Pancreas (tissue), 10 donors: Measurements from ENCODE around the gene SYNDIG1. TPM values are rescaled to one million over a fixed set of nuclear protein-coding genes. Genes with fewer than 3 reads are reported as not detected.

Source experiments
- ATAC-seq, 4 donors: fragments of 200-7000 bp; cut with Tn5 transposase; one replicate each; pipeline versions ENCODE4 v1.8.0 to v1.9.1; 2020; ENCODE audit warnings: mild to moderate bottlenecking in 4 of 4, moderate library complexity in 4 of 4
- DNase-seq, 6 donors: peaks; one replicate each; pipeline ENCODE4 v3.0.0-alpha.2; 2020
- FAIRE-seq: peaks from 2 replicates; lab custom pipeline; 2012; peaks lifted over from hg19 to GRCh38; lab: Jason Lieb, UNC
- H3K27ac ChIP-seq, 4 donors: fragments of 200-600 bp; sonication (generic); 1 replicate in 3 of 4; 2 replicates in 1 of 4; pipeline versions ENCODE4 v1.5.0 to v1.8.0; 2020
- H3K27me3 ChIP-seq, 4 donors: fragments of 200-600 bp; one replicate each; pipeline ENCODE4 v1.8.0; 2021
- H3K36me3 ChIP-seq, 3 donors: fragments of 200-600 bp; sonication (generic) in 1 of 3; one replicate each; pipeline versions ENCODE4 v1.5.0 to v1.8.0; 2020 to 2021
- H3K4me1 ChIP-seq, 3 donors: fragments of 200-600 bp; one replicate each; pipeline ENCODE4 v1.8.0; 2021
- H3K4me3 ChIP-seq, 4 donors: fragments of 200-600 bp; sonication (generic) in 2 of 4; one replicate each; pipeline versions ENCODE4 v1.5.0 to v1.8.0; 2020 to 2021
- H3K9me3 ChIP-seq, 4 donors: fragments of 200-600 bp; one replicate each; pipeline ENCODE4 v1.8.0; 2021
- CTCF ChIP-seq, 4 donors: fragments of 200-600 bp; sonication (generic) in 3 of 4; IDR thresholded peaks; one replicate each; pipeline versions ENCODE4 v1.5.0 to v1.8.0; 2021; ENCODE audit warnings: antibody characterized with exemption in 4 of 4
- WGBS, 2 donors: extraction: QIAGEN DNeasy Blood & Tissue Kit; methylation state at CpG; one replicate each; pipeline ENCODE4 v1.1.7; 2013; 5-methylcytosine and 5-hydroxymethylcytosine counted together
- intact Hi-C, 3 donors: fragments of 100-400 bp; cut with DNase I; formaldehyde crosslinking; loops; one replicate each; pipeline versions ENCODE4 v1.11.1 to v1.14.2; 2022
- polyA plus RNA-seq, 2 donors: library from polyadenylated mRNA; stranded (reverse); fragments of 200-250 nt; gene quantifications; one replicate each; pipeline ENCODE4 v1.2.3, GENCODE V29; 2013
- total RNA-seq, 6 donors: library from RNA; stranded (reverse); fragmentation: NEBNext Ultra II Directional in 4 of 6; extraction: Animal tissue kit (Norgen Biotek cat#: 25700) in 4 of 6; gene quantifications; one replicate each; pipeline versions ENCODE4 v1.2.1 to v1.2.4, GENCODE V29; 2021 to 2023
- donor health status: healthy with polysubstance abuse.
- donor health status: DM: no; HTN: no; CAD: no; lungs with moderate emphysema.
- donor health status: DM: no; HTN: no; CAD: no.
- donor health status: control.
- donor health status: control.
- donor health status: Bipolar disorder and iron deficiency.
- donor health status: DM: yes; HTN: yes; CAD: no.
- donor health status: DM: no; HTN: no; CAD: no.
- donor health status: DM: no; HTN: no; CAD: no.
- donor health status: DM: yes; HTN: yes; CAD: no.

Gene SYNDIG1
- total and polyA plus RNA-seq, 8 donors, result 0.04 to 0.46 (median 0.23) TPM; not detected in 1

GRCh38 chr20:24588725-24589340, 119.4 kb downstream of the SYNDIG1 start:
- no peak for FAIRE-seq
- WGBS, 2 donors, result 71 to 75% methylated on average over 4 of the region's 4 CpGs

GRCh38 chr20:24589381-24589780, 120.0 kb downstream of the SYNDIG1 start:
- ATAC-seq (no peak), DNase-seq (no peak), FAIRE-seq (no peak)
- Histone ChIP-seq H3K27ac (no peak overlapping the region), H3K36me3 (no peaks in the 10 kb centered on the region), H3K4me3 (no peak overlapping the region), H3K9me3 (no peaks in the 10 kb centered on the region), H3K4me1 (no peaks in the 10 kb centered on the region), H3K27me3 (no peaks in the 10 kb centered on the region)
- TF ChIP-seq CTCF (IDR thresholded peaks at IDR 0.05), result no peak
- 77 to 84% methylated on average over 4 of the region's 4 CpGs for WGBS, 2 donors
- intact Hi-C loops, result loop anchor here in 1 of 3 donors (10.0 kb wide), 1 partner anchor 55 kb away; no protein-coding TSS in a partner anchor

More at GRCh38 chr20:24588725-24589340, 119.4 kb downstream of the SYNDIG1 start:
- H3K27me3 ChIP-seq, result no peaks in the 10 kb centered on the region
- no peak for TF ChIP-seq CTCF (IDR thresholded peaks at IDR 0.05)
- no peak overlapping the region for H3K4me3 ChIP-seq
- H3K4me1 ChIP-seq, result no peaks in the 10 kb centered on the region
- DNase-seq (no peak), ATAC-seq (no peak)
- intact Hi-C loops, result loop anchor here in 1 of 3 donors (10.0 kb wide), 1 partner anchor 56 kb away; no protein-coding TSS in a partner anchor
- H3K27ac ChIP-seq, result no peak overlapping the region
- H3K36me3 ChIP-seq, result no peaks in the 10 kb centered on the region
- no peaks in the 10 kb centered on the region for H3K9me3 ChIP-seq

- Histone ChIP-seq H3K27me3 (no peaks in the 10 kb centered on the region), H3K36me3 (no peaks in the 10 kb centered on the region), H3K4me3 (no peak overlapping the region), H3K9me3 (no peaks in the 10 kb centered on the region), H3K4me1 (no peaks in the 10 kb centered on the region), H3K27ac (no peak overlapping the region)
- ATAC-seq, result no peak
- FAIRE-seq, result no peak
- DNase-seq, result no peak
- 67 to 74% methylated on average over 13 of the region's 13 CpGs for WGBS, 2 donors
- intact Hi-C loops, result loop anchor here in 1 of 3 donors (10.0 kb wide), 1 partner anchor 55 kb away; no protein-coding TSS in a partner anchor
- TF ChIP-seq CTCF (IDR thresholded peaks at IDR 0.05), result no peak
These were observed 120.4 kb downstream of the SYNDIG1 start for GRCh38 chr20:24589815-24590177.

- Histone ChIP-seq H3K4me1 (no peaks in the 10 kb centered on the region), H3K27me3 (no peaks in the 10 kb centered on the region), H3K4me3 (no peak overlapping the region), H3K36me3 (no peaks in the 10 kb centered on the region), H3K27ac (no peak overlapping the region), H3K9me3 (no peaks in the 10 kb centered on the region)
- FAIRE-seq (no peak), DNase-seq (no peak), ATAC-seq (no peak)
- no peak for TF ChIP-seq CTCF (IDR thresholded peaks at IDR 0.05)
- WGBS, 2 donors, result 76 to 82% methylated on average over 36 to 37 of the region's 37 CpGs
- intact Hi-C loops, result no loop called here
These were observed 121.0 kb downstream of the SYNDIG1 start for GRCh38 chr20:24590178-24590982.
